DMS153 treated with DMSO at 0.1 percent for 48 hours (cell line): Measurements from ENCODE around the gene MYO7A.

Source experiments
- DNase-seq: peaks from one replicate; lab custom pipeline; 2025; ENCODE audit not compliant: unreplicated experiment; lab: John Stamatoyannopoulos, UW

Gene MYO7A

DNA sequence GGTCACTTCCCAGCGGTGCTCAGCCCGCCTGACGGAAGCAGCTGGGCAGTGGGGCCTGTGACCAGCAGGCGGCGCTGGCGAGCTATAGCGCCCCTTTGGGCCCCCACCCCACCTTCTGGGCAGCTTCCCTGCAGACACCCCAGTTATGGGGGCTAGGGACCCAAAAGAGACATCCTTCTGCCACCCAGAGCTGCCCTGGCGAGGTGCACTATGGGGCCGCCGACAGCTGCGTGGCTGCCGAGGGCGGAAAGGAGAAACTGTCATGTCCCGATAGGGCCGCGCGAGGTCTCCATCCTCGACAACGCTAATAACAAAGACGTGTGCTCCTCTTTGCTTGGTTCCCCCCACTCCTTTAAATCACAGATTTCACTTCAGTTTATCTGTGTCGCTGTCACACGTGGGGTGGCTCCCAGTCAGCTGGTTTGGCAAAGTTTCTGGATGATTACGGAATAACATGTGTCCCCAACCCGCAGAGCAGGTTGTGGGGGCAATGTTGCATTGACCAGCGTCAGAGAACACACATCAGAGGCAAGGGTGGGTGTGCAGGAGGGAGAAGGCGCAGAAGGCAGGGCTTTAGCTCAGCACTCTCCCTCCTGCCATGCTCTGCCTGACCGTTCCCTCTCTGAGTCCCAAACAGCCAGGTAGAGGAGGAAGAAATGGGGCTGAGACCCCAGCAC, 673 bp upstream of the MYO7A start:
- DNase-seq = peak; percentile 21

DNA sequence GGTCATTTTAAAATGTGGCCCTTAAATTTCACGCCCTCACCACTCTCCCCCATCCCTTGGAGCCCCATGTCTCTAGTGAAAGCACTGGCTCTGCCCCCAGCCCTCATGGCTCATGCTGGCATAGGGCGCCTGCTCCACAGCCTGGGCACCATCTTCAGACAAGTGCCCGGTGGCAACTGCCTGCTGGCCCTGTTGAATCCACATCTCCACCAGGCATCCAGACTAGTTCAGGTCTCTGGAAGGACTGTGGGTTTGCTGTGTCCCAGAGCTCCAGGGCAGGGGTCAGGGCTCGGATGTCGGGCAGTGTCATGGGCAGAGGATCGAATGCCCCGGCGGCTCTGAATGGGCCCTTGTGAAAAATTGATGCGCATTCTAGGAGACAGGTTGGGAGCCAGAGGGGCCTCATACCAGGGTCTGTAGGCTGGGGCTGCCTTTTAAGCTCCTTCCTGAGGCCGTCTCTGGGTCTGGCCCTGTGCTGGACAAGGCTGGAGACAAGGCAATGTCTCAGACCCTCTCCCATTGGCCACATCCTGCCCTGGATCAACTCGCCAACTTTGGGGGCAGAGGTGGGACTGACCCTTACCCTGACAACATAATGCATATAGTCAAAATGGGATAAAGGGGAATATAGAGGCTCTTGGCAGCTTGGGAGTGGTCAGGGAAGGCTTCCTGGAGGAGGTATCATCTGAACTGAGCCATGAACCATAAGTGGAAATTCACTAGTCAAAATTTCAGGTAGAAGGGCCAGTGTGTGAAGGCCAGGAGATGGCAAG, 1.2 kb downstream of the MYO7A start:
- no peak for DNase-seq

DNA sequence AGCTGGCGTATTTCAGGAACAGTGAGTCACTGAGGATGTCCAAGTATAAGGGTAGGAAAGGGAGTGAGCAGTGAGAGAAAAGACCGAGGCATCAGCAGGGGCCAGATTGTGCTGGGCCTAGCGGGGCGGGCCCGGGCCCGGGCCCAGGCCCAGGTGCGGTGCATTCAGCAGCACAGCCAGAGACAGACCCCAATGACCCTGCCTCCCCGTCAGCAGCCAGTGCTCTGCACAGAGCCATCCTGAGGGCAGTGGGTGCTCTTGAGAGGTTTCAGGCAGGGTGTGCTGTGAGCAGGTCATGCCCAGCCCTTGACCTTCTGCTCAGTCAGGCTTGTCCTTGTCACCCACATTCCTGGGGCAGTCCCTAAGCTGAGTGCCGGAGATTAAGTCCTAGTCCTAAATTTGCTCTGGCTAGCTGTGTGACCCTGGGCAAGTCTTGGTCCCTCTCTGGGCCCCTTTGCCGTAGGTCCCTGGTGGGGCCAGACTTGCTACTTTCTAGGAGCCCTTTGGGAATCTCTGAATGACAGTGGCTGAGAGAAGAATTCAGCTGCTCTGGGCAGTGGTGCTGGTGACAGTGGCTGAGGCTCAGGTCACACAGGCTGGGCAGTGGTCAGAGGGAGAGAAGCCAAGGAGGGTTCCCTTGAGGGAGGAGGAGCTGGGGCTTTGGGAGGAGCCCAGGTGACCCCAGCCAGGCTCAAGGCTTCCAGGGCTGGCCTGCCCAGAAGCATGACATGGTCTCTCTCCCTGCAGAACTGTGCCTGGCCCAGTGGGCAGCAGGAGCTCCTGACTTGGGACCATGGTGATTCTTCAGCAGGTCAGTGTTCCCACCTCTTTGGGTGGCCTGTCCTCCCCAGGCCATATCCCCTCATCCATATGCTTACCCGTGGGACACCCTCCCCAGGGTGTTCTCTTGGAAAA, 2.1 kb downstream of the MYO7A start:
- no peak for DNase-seq

DNA sequence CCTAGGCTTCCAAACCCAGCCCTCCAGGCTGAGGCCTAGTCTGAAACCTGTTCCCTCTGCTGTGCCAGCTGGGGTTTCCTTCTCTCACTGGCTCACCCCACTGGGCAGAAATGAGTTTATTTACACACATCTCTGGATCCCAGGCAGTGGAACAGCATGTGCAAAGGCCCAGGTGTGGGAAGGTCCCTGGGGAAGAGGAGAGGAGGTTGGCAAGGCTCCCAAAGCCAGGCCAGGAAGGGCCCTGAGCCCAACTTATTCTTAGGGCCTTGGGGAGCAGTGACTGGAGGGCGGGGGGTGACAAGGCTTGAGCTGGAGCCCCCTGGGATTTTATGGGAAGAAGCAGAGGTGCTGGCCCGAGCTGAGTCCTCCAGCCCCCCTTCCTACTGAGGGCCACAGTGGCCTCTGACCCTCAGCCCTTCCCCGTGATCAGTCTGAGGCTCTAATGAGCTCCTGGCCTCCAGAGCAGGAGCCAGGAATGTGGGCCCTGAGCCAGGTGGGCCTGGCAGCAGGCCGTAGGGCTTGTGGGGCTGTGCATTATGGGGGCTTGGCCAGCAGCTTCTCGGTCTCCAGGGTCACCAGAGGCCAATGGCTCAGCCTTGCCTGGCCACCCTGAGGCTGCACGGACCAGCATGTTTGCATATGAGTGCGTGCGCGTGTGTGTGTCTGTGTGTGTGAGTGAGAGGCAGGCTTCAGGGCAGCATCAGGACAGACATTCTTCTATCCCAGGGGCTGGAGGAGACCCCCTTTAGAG, 2.9 kb downstream of the MYO7A start:
- DNase-seq = no peak

DNA sequence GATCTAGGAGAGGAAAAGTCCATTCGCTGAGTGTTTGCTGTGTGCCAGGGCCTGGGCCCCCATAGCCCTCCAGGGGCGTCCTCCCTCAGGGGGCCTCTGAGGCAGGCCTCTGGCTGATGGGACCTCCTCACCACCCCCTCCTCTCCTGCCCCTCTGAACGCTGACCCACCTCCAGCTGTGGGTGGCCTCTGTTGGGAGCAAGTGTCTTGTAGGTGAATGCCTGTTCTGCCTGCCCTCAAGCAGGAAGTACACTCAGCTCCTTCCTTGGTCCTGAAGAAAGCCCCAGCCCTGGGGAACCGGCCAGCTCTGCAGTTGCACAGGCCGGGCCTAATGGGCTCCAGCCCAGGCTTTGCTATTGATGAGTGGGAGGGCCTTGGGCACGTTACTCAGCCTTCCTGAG, 3.5 kb downstream of the MYO7A start:
- DNase-seq = no peak

DNA sequence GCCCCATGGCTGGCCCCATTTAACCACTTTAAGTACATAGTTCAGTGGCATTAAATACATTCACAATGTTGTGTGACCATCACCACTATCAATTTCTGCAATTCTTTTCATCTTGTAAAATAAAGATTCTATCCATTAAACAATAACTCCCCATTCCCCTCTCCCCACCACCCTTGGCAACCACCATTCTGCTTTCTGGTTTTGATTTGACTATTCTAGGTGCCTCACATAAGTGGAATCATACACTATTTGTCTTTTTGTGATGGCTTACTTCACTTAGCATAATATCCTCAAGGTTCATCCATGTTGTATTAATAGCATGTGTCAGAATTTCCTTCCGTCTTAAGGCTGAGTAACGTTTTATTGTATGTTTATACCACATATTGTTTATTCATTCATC, 7.0 kb downstream of the MYO7A start:
- no peak for DNase-seq

DNA sequence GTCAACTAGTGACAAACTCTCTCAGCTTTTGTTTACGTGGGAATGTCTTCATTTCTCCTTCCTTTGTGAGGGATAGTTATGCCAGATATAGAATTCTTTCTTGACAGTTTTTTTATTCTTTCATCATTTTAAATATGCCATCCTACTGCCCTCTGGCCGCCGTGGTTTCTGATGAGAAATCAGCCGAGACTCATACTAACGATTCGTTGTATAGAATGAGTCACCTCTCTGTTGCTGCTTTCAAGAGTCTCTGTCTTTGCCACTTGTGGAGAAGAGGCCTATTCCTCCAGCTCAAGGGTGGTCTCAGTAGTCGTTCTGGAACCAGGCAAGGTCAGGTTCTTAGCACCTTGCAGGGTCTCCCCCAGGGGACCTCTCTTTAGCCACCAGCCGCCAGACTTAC, 8.0 kb downstream of the MYO7A start:
- DNase-seq = no peak

DNA sequence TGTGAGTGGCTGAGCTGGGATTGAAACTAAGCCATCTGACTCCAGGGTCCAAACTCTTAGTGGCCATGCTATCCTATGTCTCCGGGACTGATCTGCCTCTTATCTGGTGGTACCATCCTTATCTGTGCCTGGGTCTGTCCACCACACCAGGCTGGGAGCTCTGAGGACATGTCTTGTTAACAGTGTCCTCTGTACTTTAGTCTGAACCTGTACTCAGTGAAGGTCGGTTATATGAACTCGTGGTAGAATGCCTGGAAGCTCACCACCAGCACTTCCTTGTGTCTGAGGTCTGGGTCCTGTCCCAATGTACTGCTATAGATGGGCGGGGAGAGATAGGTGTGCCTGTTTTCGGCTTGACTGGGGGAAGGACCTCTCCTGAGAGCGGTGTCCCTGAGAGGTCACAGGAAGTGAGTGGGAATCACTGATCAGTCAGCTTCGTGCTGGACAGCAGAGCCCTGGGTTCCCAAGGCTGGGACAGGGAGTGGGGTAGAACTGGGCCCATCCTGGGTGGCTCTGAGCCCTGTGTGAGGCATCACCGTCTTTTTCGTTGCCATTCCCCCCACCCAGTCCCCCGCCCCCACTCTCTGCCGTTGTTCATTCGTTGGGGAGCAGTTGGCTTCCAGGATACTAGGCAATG, 8.9 kb downstream of the MYO7A start:
- DNase-seq = no peak

DNA sequence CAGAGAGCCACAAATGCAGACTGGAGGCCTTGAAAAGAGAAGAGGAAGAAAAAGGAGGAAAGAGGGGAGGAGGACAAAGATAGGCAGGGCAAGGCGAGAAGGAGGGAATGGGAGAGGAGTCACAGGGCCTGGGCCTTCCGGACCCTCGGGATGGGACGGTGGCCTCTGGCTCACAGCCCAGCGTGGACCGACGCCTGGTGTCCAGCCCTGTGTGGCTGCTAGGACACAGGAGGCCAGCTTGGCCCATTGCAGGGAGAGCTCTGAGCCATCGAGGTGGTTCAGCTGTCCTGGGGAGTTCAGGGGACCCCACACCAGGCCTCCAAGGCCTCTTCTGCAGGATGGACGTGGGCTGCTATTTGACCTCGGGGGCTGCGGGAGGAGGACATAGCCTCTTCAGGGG, 9.4 kb downstream of the MYO7A start:
- no peak for DNase-seq

DNA sequence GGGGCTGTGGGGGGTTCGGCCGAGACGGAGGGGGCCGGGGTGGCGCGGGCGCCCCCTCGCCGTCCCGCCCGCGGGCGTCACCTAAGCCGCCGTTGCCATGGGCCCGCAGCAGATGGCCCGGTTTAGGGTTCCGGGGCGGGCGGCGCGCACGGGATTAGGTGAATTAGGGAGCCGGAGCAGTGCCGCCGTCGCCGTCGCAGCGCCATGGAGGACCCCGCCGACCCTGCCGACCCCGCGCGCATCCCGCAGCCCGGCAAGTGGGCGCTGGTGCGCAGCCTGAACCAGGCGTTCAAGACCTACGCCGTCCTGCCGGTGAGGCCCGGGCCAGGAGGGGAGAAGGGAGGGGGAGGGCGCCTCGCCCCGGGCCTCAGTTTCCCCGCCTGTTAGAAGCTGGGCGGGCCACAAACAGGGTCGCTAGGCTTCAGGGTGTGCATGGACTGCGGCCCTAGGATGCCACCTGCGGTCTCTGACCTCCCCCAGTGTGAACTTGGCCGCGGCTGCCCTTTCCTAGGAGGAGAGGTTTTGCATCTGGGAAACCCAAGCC, 10.1 kb downstream of the MYO7A start:
- no peak for DNase-seq

DNA sequence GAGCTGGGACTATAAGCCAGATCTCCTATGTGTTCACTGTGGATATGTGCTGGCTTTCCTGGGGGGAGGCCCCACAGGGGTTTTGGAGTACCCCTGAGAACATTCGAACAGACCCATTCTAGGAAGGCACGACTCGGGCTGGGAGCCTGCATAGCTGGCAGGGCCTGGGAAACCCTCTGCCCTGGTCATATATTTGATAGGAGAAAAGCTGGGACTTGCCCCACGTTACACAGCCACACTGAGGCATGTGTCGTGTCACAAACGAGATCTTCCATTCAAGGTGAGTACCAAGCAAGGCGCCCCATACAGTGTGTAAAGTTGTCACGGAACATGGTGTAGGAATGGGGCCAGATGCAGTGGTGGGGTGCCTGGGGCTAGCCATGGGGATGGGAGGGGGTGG, 11.2 kb downstream of the MYO7A start:
- no peak for DNase-seq

DNA sequence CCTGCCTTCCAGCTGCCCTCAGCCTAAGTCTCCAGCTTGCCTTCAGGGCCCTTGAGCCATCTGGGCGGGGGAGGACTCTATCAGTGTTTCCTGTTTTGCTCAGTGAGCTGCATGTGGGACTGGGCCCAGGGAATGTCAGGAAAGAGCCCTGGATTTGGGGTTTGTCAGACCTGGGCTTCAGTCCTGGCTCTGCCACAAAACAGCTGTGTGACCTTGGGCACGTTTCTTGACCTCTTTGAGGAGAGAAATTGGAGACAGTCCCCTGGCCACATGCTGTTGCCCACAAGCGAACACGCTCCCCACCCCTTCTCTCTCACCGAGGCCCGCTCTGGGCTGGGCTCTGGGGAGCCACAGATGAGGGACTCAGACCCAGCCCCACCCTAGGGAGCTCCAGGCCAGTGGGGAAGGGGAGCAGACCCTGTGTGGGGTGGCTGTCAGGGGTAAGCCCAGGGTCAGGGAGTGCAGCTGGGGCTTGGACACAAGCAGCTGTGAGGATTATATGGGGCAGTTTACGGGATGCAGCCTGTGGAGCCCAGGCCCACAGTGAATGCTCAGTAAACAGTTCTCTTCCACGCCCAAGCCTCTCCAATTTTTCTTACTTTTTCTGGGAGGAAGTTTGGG, 12.3 kb downstream of the MYO7A start:
- no peak for DNase-seq

DNA sequence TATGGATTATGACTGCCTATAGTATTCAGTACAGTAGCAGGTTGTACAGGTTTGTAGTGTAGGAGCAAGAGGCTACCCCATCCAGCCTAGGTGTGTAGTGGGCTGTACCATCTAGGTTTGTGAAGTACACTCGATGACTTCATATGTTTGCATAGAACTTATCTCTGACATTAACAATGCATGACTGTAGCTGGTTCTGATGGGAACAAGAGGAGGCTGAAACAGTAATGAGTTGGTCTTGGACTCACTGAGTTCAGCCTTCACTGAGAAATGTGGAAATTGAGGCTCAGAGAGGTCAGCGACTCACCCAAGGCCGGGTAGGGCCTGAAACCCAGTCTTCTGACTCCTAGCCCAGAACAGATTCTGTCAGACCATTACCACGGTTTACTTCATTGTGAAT, 13.0 kb downstream of the MYO7A start:
- DNase-seq = peak; percentile 51

DNA sequence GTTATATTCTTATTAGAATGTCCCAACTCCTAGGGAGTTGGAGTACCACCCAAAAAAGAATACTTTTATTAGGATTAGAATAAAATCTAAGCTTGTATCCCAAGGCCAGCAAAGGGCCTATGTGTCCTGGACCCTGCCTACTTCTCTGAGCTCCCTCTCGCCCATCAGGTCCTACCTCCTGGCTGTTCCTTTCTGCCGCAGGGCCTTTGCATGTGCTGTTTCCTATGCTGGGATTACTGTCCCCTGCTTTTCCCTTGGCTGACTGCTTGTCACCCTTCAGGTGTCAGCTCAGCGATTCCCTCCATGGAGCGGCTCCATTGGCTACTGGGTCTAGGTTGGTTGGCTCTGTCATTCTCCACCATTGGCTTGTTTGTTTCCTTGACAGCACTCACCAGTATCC, 13.4 kb downstream of the MYO7A start:
- DNase-seq = no peak

DNA sequence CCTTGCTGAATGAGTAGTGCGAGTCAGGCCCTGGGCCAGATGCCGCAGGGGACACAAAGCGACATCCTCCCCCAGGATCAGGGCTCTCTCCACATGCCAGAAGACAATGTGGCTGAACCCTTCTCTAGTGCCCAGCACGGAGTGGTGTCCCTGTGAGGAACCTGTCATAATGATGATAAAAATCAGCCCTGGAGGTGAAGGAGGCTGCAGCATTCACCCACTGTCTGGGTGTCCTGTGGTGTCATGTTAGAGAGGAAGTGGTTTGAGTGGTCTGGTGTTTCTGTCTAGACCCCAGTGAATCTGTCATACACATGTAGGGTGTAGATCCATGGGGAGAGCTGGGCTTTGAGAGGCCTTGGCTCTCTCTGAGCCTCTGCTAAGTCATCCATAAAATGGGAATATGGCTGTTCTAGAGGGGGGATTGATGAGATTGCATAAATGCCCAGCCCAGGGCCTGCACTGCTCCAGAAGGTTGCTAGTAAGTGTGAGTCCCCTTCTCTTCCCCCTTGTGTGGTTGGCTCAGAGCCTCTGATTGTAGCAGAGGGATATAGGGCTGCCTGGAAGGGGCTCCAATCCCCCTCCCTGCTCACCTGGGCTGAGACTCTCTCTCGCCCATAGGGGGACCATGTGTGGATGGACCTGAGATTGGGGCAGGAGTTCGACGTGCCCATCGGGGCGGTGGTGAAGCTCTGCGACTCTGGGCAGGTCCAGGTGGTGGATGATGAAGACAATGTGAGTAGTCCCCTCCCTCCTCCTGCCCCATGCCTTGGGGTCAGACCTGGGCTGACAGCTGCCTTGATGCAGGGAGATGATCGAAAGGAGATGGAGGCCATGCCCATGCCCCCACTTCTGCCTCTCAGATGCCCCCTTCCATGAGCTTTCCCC, 14.3 kb downstream of the MYO7A start:
- DNase-seq = no peak

DNA sequence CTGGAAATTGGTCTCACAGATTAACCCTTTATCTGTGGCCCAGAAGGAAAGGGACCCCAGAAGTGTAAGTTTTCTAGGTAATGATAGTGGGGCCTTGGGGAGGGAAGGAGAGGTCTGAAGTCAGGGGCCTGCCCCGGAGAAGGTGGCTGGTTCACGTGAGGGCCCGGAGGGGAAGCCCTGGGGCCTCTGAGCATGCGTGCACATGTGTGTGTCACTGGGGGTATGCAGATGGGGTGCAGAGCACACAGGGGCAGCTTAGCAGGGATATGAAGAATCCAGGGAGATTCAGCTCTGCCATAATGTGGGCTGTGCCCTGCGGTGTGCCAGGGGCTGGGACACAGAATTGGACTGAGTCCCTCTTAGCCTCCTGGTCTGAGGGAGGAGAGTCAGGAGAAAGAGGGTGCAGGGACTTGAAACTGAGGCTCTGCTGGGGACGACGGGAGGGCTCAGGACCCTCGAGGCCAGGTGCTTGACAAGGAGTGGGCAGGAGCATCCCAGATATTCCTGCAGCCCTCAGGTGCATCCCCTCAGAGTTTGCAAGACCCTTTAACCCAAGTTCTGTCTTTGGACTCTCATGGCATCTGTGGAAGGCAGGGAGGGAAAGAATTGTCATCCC, 15.5 kb downstream of the MYO7A start:
- no peak for DNase-seq

DNA sequence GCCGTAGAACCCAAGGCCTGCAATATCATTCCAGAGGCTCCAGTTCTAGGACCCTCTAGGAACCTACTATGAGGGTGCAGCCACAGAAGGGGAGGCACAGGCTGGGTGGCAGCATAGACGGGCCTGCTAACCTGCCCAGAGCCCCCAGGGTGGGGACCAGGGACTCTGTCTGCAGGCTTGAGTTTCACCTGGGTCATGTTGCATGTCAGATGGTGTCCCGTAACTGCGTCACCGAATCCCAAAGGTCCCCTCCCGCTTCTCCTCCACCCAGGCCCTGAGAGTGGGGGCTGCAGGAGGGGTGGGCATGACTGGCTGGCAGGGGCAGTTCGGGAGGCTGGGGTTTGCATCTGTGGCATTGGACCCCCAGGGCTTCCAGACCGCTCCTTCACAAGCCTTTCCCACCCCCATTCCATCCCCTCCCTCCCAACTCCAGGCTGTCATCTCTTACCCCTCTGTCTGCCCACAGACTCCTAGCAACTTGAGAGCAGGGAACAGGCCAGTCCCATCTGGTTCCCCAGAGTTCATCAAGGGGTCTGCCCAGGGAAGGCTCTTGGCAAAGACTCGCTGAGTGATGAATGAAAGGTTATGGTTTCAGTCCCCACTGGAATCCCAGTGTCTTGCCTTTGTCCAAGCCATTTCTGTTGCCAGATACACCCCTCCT, 16.3 kb downstream of the MYO7A start:
- DNase-seq = no peak

DNA sequence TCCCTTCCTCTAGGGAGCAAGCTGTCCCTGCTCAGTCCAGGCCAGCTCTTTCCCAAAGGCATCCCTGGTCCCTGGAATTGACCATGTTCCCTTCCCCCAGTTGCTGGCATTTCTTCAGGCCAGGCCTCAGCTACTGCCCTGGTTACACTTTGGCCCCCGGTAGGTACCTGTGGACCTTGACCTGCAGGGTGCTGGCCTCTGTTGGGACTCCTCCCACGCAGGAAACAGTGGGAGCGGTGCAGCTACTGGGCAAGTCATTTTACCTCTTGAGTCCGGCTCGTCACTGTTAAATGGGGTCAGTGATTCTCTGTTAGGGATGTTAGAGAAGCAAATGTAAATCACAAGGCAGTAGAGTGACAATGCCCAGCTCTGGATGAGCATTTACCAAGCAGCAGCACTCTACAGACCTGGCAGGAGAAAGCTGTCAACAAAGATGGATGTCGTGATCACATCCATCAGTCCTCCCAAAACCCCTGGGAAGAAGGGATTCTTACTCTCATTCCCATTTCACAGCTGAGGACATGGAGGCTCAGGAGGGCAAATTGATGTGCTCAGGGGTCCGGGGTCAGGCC, 16.9 kb downstream of the MYO7A start:
- no peak for DNase-seq
